IMR-90 (cell line): ENCODE data around the gene TMPRSS11E. TPM values are rescaled to one million over a fixed set of nuclear protein-coding genes. Genes with fewer than 3 reads are reported as not detected.

Experiments used
- ATAC-seq: fragments of 200-7000 bp; cut with Tn5 transposase; 2 replicates; pipeline ENCODE4 v1.9.1; 2020; ENCODE audit warnings: low read depth, mild to moderate bottlenecking, moderate library complexity
- BruUV-seq: library from RNA; stranded (reverse); fragments of 400-500 nt; replicated peaks from 2 replicates; lab custom pipeline; 2021; lab: Mats Ljungman, UMichigan
- CTCF ChIA-PET: fragments of 300-600 bp; formaldehyde crosslinking; extraction: SDS; loops from one replicate; lab custom pipeline; 2021; ENCODE audit warnings: antibody characterized with exemption; lab: Yijun Ruan, JAX
- POLR2A ChIA-PET: fragments of 300-600 bp; sonication (Branson Sonifier 250); formaldehyde crosslinking; loops from one replicate; lab custom pipeline; 2022; ENCODE audit warnings: antibody characterized with exemption; ENCODE audit not compliant: unreplicated experiment; lab: Charles Lee
- DNase-seq: peaks from one replicate; pipeline ENCODE4 v3.0.0; 2013
- H2AFZ ChIP-seq: replicated peaks from 2 replicates; pipeline ENCODE3; 2013; ENCODE audit warnings: low read length, mild to moderate bottlenecking; ENCODE audit not compliant: poor library complexity
- H2AK5ac ChIP-seq: 2 replicates; pipeline ENCODE4 v1.6.1; 2013; ENCODE audit warnings: low read depth, low read length, inconsistent platforms
- H2AK9ac ChIP-seq: replicated peaks from 2 replicates; pipeline ENCODE3; 2013; ENCODE audit warnings: mild to moderate bottlenecking, low read depth, low read length, moderate library complexity; ENCODE audit not compliant: poor library complexity
- H2BK120ac ChIP-seq: 2 replicates; pipeline ENCODE4 v1.6.1; 2013; ENCODE audit warnings: low read depth, low read length, inconsistent platforms
- H2BK15ac ChIP-seq: 3 replicates; pipeline ENCODE4 v1.6.1; 2013; ENCODE audit warnings: low read depth, low read length, inconsistent platforms
- H2BK20ac ChIP-seq: 2 replicates; pipeline ENCODE4 v1.6.1; 2013; ENCODE audit warnings: low read depth, mild to moderate bottlenecking, inconsistent platforms, low read length, moderate library complexity
- H2BK5ac ChIP-seq: 2 replicates; pipeline ENCODE4 v1.6.1; 2013; ENCODE audit warnings: mild to moderate bottlenecking, low read depth, low read length, inconsistent platforms; ENCODE audit not compliant: poor library complexity, severe bottlenecking
- H3K14ac ChIP-seq: replicated peaks from 2 replicates; pipeline ENCODE4 v1.6.1; 2013; ENCODE audit warnings: low read depth, low read length, inconsistent platforms
- H3K18ac ChIP-seq: 2 replicates; pipeline ENCODE4 v1.6.1; 2013; ENCODE audit warnings: low read depth, low read length, control low read depth
- H3K23ac ChIP-seq: 2 replicates; pipeline ENCODE4 v1.6.1; 2013; ENCODE audit warnings: low read depth, low read length, inconsistent platforms
- H3K27ac ChIP-seq: 2 replicates; pipeline ENCODE4 v1.5.1; 2013; ENCODE audit warnings: mild to moderate bottlenecking, control low read depth, low read length; ENCODE audit not compliant: insufficient read depth
- H3K27me3 ChIP-seq: 2 replicates; pipeline ENCODE4 v1.6.1; 2013; ENCODE audit warnings: low read length; ENCODE audit not compliant: control insufficient read depth, insufficient read depth
- H3K36me3 ChIP-seq: 2 replicates; pipeline ENCODE4 v1.6.1; 2013; ENCODE audit warnings: low read length, mixed read lengths; ENCODE audit not compliant: control insufficient read depth, insufficient read depth
- H3K4ac ChIP-seq: 2 replicates; pipeline ENCODE4 v1.6.1; 2013; ENCODE audit warnings: low read depth, low read length, inconsistent platforms
- H3K4me1 ChIP-seq: 2 replicates; pipeline ENCODE4 v1.6.1; 2013; ENCODE audit warnings: low read length, mixed read lengths; ENCODE audit not compliant: control insufficient read depth, insufficient read depth
- H3K4me2 ChIP-seq: 2 replicates; pipeline ENCODE4 v1.6.1; 2013; ENCODE audit warnings: low read depth, mild to moderate bottlenecking, control low read depth, low read length, moderate library complexity
- H3K4me3 ChIP-seq: 2 replicates; pipeline ENCODE4 v1.5.1; 2013; ENCODE audit warnings: low read depth, mild to moderate bottlenecking, control low read depth, low read length, moderate library complexity; ENCODE audit not compliant: insufficient read depth
- H3K56ac ChIP-seq: 2 replicates; pipeline ENCODE4 v1.6.1; 2013; ENCODE audit warnings: low read length, inconsistent platforms; ENCODE audit not compliant: insufficient read depth; ENCODE audit errors: extremely low read depth
- H3K79me1 ChIP-seq, 2 experiments: 2 replicates each; pipeline ENCODE4 v1.6.1; 2013; ENCODE audit warnings: low read length in 2 of 2, inconsistent platforms in 1 of 2, low read depth in 1 of 2
- H3K9ac ChIP-seq: 2 replicates; pipeline ENCODE4 v1.6.1; 2013; ENCODE audit warnings: low read depth, low read length, control low read depth
- H3K9me1 ChIP-seq: 2 replicates; pipeline ENCODE4 v1.6.1; 2013; ENCODE audit warnings: low read length, inconsistent platforms; ENCODE audit not compliant: insufficient read depth
- H3K9me3 ChIP-seq: 2 replicates; pipeline ENCODE4 v1.6.1; 2013; ENCODE audit warnings: low read length; ENCODE audit not compliant: control insufficient read depth, insufficient read depth
- H4K20me1 ChIP-seq: 2 replicates; pipeline ENCODE4 v1.6.1; 2013; ENCODE audit warnings: low read length, inconsistent platforms; ENCODE audit not compliant: insufficient read depth
- H4K5ac ChIP-seq: 2 replicates; pipeline ENCODE4 v1.6.1; 2013; ENCODE audit warnings: mild to moderate bottlenecking, low read depth, low read length, control low read depth
- H4K8ac ChIP-seq, 2 experiments: 2 replicates each; pipeline ENCODE4 v1.6.1; 2013; ENCODE audit warnings: low read depth in 2 of 2, low read length in 2 of 2, control low read depth in 1 of 2, inconsistent platforms in 1 of 2
- H4K91ac ChIP-seq: 2 replicates; pipeline ENCODE4 v1.6.1; 2013; ENCODE audit warnings: low read depth, low read length, inconsistent platforms; ENCODE audit not compliant: insufficient read depth
- CEBPB ChIP-seq: IDR thresholded peaks from 2 replicates; pipeline ENCODE4 v1.6.1; 2012; ENCODE audit warnings: low read depth, low read length, improper control_type of control experiment
- ELK1 ChIP-seq: fragments of 150-350 bp; IDR thresholded peaks from 2 replicates; pipeline ENCODE4 v1.6.1; 2016; ENCODE audit warnings: low read depth, mild to moderate bottlenecking, low read length, moderate library complexity, borderline replicate concordance
- RFX5 ChIP-seq: IDR thresholded peaks from 2 replicates; pipeline ENCODE4 v1.8.0; 2012; ENCODE audit warnings: low read depth, mild to moderate bottlenecking, low read length, moderate library complexity
- WGBS, 2 experiments: methylation state at CpG; one replicate each; pipeline versions ENCODE4 v1.1.5 to v1.1.7; 2013; ENCODE audit warnings: missing lambda C conversion rate in 2 of 2; ENCODE audit not compliant: insufficient read length in 1 of 2; ENCODE audit errors: extremely low coverage in 2 of 2; 5-methylcytosine and 5-hydroxymethylcytosine counted together
- dilution Hi-C: fragments of 300-500 bp; cut with HindIII; formaldehyde crosslinking; loops from one replicate; pipeline ENCODE4 v1.14.3; 2018; ENCODE audit warnings: low sequenced_read_pairs; ENCODE audit not compliant: unreplicated experiment
- in situ Hi-C: fragments of 300-500 bp; cut with MboI; formaldehyde crosslinking; loops from 3 replicates; pipeline ENCODE4 v1.14.3; 2019; ENCODE audit warnings: low sequenced_read_pairs, inconsistent platforms, mixed read lengths
- intact Hi-C: fragments of 100-400 bp; cut with micrococcal nuclease; formaldehyde crosslinking; loops from 2 replicates; pipeline ENCODE4 v1.10.0; 2022
- polyA plus RNA-seq, 3 experiments: library from polyadenylated mRNA; depleted of rRNA; stranded (reverse); fragments of >200 nt; gene quantifications; 2 replicates each; pipeline ENCODE4 v1.2.3, GENCODE V29; 2012; ENCODE audit warnings: low replicate concordance in 1 of 3
- total RNA-seq: library from RNA; depleted of rRNA; stranded (reverse); fragments of >200 nt; gene quantifications from 2 replicates; pipeline ENCODE4 v1.2.3, GENCODE V29; 2012

TMPRSS11E gene
- total and polyA plus RNA-seq, 2 of the 4 experiments (the other 2 are of a cell fraction) = not detected

DNA sequence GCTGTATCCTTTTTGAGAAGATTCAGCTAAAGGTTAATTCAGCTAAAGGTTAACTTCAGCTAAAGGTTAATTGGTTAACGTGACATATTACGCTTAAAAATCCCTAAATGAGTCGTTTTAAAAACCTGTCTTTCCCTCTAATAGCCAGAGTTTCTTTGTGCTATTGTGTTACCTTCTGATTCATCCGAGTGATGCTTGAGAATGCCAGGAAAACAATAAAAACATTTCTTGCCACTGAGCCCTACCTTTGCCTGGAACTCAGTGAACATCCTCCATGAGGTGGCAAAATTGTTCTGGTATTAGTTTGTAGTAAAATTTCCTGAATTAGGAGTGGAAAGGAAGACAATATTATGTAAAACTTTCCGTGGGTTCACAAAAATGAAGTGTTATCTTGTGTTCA, 13.7 kb upstream of the TMPRSS11E start:
- Histone ChIP-seq H4K20me1 (no peaks in the 10 kb centered on the region), H2BK5ac (no peak overlapping the region), H3K4me1 (no peaks in the 10 kb centered on the region), H3K56ac (no peak overlapping the region), H4K91ac (no peak overlapping the region), H3K4ac (no peak overlapping the region), H2BK120ac (no peak overlapping the region), H2AK5ac (no peak overlapping the region), H3K18ac (no peak overlapping the region), H4K5ac (no peak overlapping the region), H3K27ac (no peak overlapping the region), H3K9me1 (no peaks in the 10 kb centered on the region), H3K27me3 (no peaks in the 10 kb centered on the region), H3K23ac (no peak overlapping the region), H3K9me3 (no peaks in the 10 kb centered on the region), H2AK9ac (no peak overlapping the region), H2BK15ac (no peak overlapping the region), H4K8ac (no peak overlapping the region), H3K36me3 (no peaks in the 10 kb centered on the region), H3K4me3 (no peak overlapping the region), H3K14ac (no peak overlapping the region), H2BK20ac (no peak overlapping the region), H2AFZ (no peak overlapping the region), H3K79me1 (no peaks in the 10 kb centered on the region), H3K9ac (no peak overlapping the region), H3K4me2 (no peak overlapping the region)
- no peak for ATAC-seq
- ChIA-PET POLR2A (no interaction called here), CTCF (no interaction called here)
- no TSS peak for BruUV-seq
- dilution Hi-C loops = no loop called here
- in situ Hi-C loops = no loop called here
- intact Hi-C loops = no loop called here
- no peak for DNase-seq
- no CpG with 5 or more reads among the region's 5 CpGs for WGBS, 2 experiments
- TF ChIP-seq CEBPB = no peak
- no peak for TF ChIP-seq ELK1
- no peak for TF ChIP-seq RFX5
